ENCODE measurements around the gene ZNF683.

ZNF683 gene

DNA sequence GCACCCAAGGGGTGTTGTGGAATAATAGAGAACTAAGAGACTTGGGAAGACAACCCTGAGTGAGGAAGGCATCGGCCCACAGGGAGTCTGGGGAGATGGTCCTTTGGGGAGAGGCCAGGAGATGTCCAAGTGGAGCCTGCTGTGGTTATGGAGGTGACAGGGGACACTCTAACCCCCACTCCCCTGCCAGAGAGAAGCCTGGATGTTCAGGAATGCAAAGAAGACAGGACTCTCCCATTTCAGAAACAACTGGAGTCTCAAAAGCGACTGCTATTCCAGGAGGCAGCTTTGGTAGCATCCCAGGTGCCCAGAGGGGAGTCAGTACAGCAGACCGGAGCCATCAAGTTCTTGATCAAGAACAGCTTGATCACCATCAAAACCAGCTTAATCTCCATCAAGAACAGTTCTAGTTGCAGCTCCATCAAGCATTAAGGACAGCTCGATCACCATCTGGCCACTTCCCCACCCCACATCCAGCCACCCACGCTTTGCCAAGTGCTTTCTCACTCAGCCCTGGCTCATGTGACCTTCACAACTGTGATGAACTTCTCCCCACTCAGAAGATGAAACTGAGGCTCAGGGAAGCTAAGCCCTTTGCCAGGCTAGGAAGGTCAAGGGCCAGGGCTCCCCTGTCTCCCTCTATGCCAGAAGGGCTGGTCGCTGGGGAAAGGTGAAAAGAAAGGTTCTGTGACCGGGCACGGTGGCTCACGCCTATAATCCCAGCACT lies 54.0 kb downstream of the ZNF683 start:
- peaks cover 16% of the 10 kb centered on the region for H3K36me3 ChIP-seq (ENCODE audit: control insufficient read depth, insufficient read depth, low read length)
- TF ChIP-seq, protein P1, sequence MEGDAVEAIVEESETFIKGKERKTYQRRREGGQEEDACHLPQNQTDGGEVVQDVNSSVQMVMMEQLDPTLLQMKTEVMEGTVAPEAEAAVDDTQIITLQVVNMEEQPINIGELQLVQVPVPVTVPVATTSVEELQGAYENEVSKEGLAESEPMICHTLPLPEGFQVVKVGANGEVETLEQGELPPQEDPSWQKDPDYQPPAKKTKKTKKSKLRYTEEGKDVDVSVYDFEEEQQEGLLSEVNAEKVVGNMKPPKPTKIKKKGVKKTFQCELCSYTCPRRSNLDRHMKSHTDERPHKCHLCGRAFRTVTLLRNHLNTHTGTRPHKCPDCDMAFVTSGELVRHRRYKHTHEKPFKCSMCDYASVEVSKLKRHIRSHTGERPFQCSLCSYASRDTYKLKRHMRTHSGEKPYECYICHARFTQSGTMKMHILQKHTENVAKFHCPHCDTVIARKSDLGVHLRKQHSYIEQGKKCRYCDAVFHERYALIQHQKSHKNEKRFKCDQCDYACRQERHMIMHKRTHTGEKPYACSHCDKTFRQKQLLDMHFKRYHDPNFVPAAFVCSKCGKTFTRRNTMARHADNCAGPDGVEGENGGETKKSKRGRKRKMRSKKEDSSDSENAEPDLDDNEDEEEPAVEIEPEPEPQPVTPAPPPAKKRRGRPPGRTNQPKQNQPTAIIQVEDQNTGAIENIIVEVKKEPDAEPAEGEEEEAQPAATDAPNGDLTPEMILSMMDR (IDR thresholded peaks at IDR 0.05; ENCODE audit: insufficient read depth, low read length, poor library complexity, severe bottlenecking), result no peak
- no peaks in the 10 kb centered on the region for H3K27me3 ChIP-seq (replicated peaks; ENCODE audit: control insufficient read depth, insufficient read depth, low read length)
- H3K4me3 ChIP-seq (replicated peaks; ENCODE audit: low read depth, low read length), result peak overlapping the region; percentile 76
- DNase-seq (ENCODE audit: extremely low read depth, insufficient read length), result peak; percentile 50

DNA sequence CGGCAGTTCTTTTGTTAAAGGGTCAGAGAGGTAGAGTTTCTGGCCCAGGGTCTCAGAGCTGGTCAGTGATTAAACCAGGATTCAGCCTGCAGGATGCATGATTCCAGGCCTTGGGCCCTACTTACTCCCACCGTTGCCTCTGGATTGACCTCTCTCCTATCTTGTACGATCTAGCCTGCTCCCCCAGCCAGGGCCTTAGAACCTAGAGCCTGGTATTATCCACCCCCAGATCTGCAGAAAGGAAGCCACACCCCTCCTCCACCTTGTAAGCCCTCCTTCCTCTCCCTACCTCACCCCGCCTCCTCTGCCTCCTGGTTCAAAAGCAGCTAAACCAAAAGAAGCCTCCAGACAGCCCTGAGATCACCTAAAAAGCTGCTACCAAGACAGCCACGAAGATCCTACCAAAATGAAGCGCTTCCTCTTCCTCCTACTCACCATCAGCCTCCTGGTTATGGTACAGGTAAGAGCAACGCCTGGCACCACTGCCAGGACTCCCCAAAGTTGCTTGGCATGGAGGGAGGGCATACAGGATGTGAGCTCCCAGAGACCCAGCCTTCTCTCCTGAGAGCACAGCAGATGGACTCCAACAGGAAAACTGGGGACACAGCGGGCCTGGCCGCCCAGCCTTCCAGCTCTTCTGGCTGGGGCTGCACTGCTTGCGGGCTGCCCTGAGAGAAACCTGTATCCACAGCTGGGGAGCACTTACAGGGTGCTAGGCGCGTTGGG lies 54.8 kb downstream of the ZNF683 start, which contains the start of gene CD52:
TSS of gene CD52 (plus strand) at position 347 of the 726 bp plus-strand sequence. CDS start at position 407, 60 bp downstream.
- peak; percentile 63 for DNase-seq (ENCODE audit: extremely low read depth, insufficient read length)
- Histone ChIP-seq H3K36me3 (ENCODE audit: control insufficient read depth, insufficient read depth, low read length) (peaks cover 16% of the 10 kb centered on the region), H3K4me3 (replicated peaks; ENCODE audit: low read depth, low read length) (peak within 1 kb of the TSS; percentile 76), H3K27me3 (replicated peaks; ENCODE audit: control insufficient read depth, insufficient read depth, low read length) (no peaks in the 10 kb centered on the region)
- TF ChIP-seq, protein P1 (IDR thresholded peaks at IDR 0.05; ENCODE audit: insufficient read depth, low read length, poor library complexity, severe bottlenecking), result no peak

DNA sequence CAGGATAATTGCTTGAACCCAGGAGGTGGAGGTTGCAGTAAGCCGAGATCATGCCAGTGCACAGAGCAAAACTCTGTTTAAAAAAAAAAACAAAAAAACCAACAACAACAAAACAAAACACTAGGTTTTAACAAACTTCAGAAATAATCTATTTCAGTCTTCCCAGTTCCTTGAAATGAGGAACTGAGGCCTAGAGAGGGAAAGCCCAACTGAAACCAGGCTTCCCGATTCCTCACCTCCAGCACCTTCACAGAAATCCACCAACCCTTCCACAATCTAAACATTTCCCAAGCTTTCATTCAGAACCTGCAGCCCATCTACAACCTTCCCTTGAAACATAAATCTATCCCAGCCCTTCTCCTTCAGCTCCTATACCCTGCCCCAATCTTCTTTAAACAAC lies 55.4 kb downstream of the ZNF683 start:
- no peak for DNase-seq (ENCODE audit: extremely low read depth, insufficient read length)
- peak overlapping the region; percentile 76 for H3K4me3 ChIP-seq (replicated peaks; ENCODE audit: low read depth, low read length)
- no peaks in the 10 kb centered on the region for H3K27me3 ChIP-seq (replicated peaks; ENCODE audit: control insufficient read depth, insufficient read depth, low read length)
- TF ChIP-seq, protein P1 (IDR thresholded peaks at IDR 0.05; ENCODE audit: insufficient read depth, low read length, poor library complexity, severe bottlenecking), result no peak
- peaks cover 14% of the 10 kb centered on the region for H3K36me3 ChIP-seq (ENCODE audit: control insufficient read depth, insufficient read depth, low read length)

DNA sequence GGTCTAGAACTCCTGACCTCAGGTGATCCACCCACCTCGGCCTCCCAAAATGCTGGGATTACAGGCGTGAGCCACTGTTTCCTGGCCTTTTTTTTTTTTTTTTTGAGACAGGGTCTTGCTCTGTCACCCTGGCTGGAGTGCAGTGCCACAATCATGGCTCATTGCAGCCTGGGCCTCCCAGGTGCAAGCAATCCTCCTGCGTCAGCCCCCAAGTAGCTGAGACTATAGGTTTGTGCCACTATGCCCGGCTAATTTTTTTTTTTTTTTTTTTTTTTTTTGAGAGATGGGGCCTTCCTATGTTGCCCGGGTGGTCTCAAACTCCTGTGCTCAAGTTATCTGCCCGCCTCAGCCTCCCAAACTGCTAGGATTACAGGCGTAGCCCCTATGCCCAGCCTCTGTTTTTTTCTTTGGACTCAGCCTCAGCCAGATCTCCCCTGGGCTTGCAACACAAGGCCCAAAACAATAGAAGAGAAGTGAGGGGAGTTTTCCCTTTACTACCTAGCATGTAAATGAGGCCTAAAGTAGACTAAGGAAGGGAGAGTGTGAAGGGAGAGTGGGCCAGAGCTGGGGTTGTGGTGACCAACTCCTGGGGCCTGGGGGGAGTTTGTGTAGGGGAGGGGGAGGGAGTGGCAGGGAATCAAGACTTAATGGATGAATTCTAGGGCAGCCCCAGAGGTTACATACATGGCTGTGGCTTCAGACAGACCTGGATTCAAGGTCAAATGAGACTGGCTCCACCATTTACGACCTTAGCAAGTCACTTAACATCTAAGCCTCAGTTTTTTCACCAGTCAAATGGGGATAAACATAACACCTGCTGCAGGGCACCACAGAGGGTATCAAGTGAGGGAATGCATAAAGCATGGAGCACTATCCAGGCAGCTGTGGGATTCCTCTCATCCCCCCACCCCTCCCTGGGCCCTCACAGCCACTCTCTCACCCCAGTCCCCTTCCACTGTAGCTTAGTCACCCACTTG lies 56.4 kb downstream of the ZNF683 start:
- Histone ChIP-seq H3K4me3 (replicated peaks; ENCODE audit: low read depth, low read length) (no peak overlapping the region), H3K27me3 (replicated peaks; ENCODE audit: control insufficient read depth, insufficient read depth, low read length) (no peaks in the 10 kb centered on the region), H3K36me3 (ENCODE audit: control insufficient read depth, insufficient read depth, low read length) (peaks cover 8% of the 10 kb centered on the region)
- no peak for DNase-seq (ENCODE audit: extremely low read depth, insufficient read length)
- TF ChIP-seq, protein P1 (IDR thresholded peaks at IDR 0.05; ENCODE audit: insufficient read depth, low read length, poor library complexity, severe bottlenecking), result no peak

DNA sequence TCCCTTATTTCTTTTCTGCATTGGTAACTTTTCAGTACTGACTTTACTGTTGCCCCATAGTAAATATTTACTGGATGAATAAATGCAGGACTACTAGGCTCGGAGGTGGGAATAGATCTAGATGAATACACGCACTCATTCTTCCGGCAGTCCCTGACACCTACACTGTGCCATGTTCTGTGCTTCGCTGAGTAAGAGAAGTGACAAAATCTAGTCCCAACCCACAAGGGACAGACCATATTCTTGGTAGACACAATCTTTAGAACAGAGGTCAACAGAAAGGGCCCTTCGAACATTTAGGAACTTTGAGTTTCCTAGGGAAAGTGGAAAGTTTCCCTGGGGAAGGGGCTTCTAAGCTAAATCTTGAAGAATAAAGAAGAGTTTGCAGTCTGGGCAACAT lies 58.0 kb downstream of the ZNF683 start:
- TF ChIP-seq, protein P1 (IDR thresholded peaks at IDR 0.05; ENCODE audit: insufficient read depth, low read length, poor library complexity, severe bottlenecking), result no peak
- Histone ChIP-seq H3K27me3 (replicated peaks; ENCODE audit: control insufficient read depth, insufficient read depth, low read length) (no peaks in the 10 kb centered on the region), H3K36me3 (ENCODE audit: control insufficient read depth, insufficient read depth, low read length) (no peaks in the 10 kb centered on the region), H3K4me3 (replicated peaks; ENCODE audit: low read depth, low read length) (no peak overlapping the region)
- DNase-seq (ENCODE audit: extremely low read depth, insufficient read length), result no peak
